Activated CD4-positive, alpha-beta memory T cell treated with anti-CD3 and anti-CD28 coated beads for 36 hours (primary cell): ENCODE data around the gene ATCAY. TPM values are rescaled to one million over a fixed set of nuclear protein-coding genes. Genes with fewer than 3 reads are reported as not detected.
"Not testable (repeated sequence)": the region's sequence is repeated elsewhere in the genome, so short reads cannot be mapped to it uniquely, and the experiment has no call there.

Source experiments
- CTCF ChIA-PET: fragments of 350-600 bp; sonication (Branson Sonifier 250); formaldehyde crosslinking; loops from one replicate; lab custom pipeline; 2021; ENCODE audit warnings: antibody characterized with exemption, inconsistent platforms; lab: Charles Lee
- POLR2A ChIA-PET: fragments of 350-600 bp; sonication (Branson Sonifier 250); formaldehyde crosslinking; loops from one replicate; lab custom pipeline; 2021; ENCODE audit warnings: antibody characterized with exemption; lab: Charles Lee
- DNase-seq: peaks from one replicate; pipeline ENCODE4 v3.0.0-alpha.2; 2020
- H3K27ac Mint-ChIP-seq: one replicate; pipeline ENCODE4 v1.8.0; 2021; ENCODE audit warnings: mixed read lengths
- H3K27me3 Mint-ChIP-seq: one replicate; pipeline ENCODE4 v1.8.0; 2021; ENCODE audit warnings: mixed read lengths
- H3K36me3 Mint-ChIP-seq: one replicate; pipeline ENCODE4 v1.8.0; 2021; ENCODE audit warnings: mixed read lengths
- H3K4me1 Mint-ChIP-seq: one replicate; pipeline ENCODE4 v1.8.0; 2021; ENCODE audit warnings: low read depth, mixed read lengths
- H3K4me3 Mint-ChIP-seq: one replicate; pipeline ENCODE4 v1.8.0; 2021; ENCODE audit warnings: mild to moderate bottlenecking, mixed read lengths
- H3K9me3 Mint-ChIP-seq: one replicate; pipeline ENCODE4 v1.8.0; 2021; ENCODE audit warnings: mixed read lengths
- intact Hi-C: fragments of 100-400 bp; cut with micrococcal nuclease; formaldehyde crosslinking; loops from one replicate; pipeline ENCODE4 v1.15.1; 2023
- total RNA-seq, 2 experiments: library from RNA; stranded (reverse); gene quantifications; one replicate each; pipeline ENCODE4 v1.2.3, GENCODE V29; 2021

Gene ATCAY
- total RNA-seq, 2 experiments from 2014 or later, result not detected

DNA sequence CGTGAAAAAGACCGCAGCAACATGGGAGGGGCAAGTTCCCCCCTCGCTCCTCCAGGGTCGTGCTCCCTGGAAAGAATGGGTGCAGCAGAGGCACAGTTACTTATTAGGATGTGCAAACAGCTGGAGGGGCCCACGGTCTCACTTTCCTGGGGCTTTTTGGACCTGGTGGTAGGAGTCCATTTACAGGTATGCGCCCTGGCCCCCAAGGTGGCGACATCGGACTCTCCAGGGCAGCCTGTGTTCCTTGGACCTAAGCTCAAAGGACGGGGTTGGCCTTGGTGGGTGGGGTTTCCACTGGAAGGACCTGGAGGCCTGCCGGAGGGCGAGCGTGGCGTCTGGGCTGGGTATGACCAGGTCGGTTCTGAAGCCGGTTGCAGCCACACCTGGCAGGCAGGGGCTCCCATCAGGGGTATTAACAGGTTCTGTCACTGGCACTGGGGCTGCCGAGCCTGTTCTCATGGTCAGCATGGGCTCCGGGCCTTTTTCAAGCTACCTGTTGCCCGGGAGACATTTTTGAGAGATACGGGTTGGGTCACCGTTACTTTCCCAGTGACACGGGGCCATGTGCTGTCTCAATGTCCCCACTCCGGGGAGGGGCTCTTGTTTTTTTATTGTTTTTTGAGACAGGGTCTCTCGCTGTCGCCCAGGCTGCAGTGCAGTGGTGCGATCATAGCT lies 17.5 kb upstream of the ATCAY start:
- Mint-ChIP-seq H3K4me1 (no peaks in the 10 kb centered on the region), H3K36me3 (no peaks in the 10 kb centered on the region), H3K27me3 (peaks cover 13% of the 10 kb centered on the region), H3K4me3 (no peak overlapping the region), H3K27ac (no peak overlapping the region), H3K9me3 (no peaks in the 10 kb centered on the region)
- CTCF ChIA-PET, result interaction anchor here (1.0 kb wide), 1 partner anchor 11 kb away, joined by 5 read pairs; no protein-coding TSS in a partner anchor
- no peak for DNase-seq
- intact Hi-C loops, result no loop called here
- POLR2A ChIA-PET, result no interaction called here

DNA sequence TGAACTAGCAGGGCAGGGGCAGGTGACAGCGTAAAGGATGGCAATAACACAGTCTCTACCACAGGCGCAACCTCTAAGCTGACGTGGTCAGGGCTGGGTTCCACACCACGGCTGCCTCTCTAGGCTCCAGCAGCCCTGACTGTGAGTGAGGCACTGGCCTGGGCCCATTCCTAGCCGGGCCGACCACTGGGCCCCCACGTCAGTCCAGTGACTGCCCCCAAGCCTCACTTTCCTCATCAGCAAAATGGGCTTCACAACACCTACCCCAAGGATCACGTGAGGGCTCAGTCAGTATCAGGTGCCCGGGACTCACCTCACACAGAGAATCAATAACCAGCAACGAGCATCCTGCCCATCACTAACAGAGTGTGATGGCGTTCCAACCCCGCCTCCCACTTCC lies 16.8 kb upstream of the ATCAY start:
- peaks cover 17% of the 10 kb centered on the region for H3K27me3 Mint-ChIP-seq
- no peaks in the 10 kb centered on the region for H3K4me1 Mint-ChIP-seq
- no peak overlapping the region for H3K4me3 Mint-ChIP-seq
- CTCF ChIA-PET, result no interaction called here
- intact Hi-C loops, result no loop called here
- H3K9me3 Mint-ChIP-seq, result no peaks in the 10 kb centered on the region
- POLR2A ChIA-PET, result no interaction called here
- H3K36me3 Mint-ChIP-seq, result no peaks in the 10 kb centered on the region
- no peak for DNase-seq
- H3K27ac Mint-ChIP-seq, result no peak overlapping the region

GRCh38 chr19:3866910-3867638 lies 13.4 kb upstream of the ATCAY start:
- Mint-ChIP-seq H3K36me3 (peaks cover 2% of the 10 kb centered on the region), H3K4me1 (no peaks in the 10 kb centered on the region), H3K27ac (no peak overlapping the region), H3K9me3 (peaks cover 4% of the 10 kb centered on the region), H3K27me3 (peaks cover 30% of the 10 kb centered on the region), H3K4me3 (no peak overlapping the region)
- intact Hi-C loops, result no loop called here
- ChIA-PET POLR2A (no interaction called here), CTCF (no interaction called here)
- no peak for DNase-seq

DNA sequence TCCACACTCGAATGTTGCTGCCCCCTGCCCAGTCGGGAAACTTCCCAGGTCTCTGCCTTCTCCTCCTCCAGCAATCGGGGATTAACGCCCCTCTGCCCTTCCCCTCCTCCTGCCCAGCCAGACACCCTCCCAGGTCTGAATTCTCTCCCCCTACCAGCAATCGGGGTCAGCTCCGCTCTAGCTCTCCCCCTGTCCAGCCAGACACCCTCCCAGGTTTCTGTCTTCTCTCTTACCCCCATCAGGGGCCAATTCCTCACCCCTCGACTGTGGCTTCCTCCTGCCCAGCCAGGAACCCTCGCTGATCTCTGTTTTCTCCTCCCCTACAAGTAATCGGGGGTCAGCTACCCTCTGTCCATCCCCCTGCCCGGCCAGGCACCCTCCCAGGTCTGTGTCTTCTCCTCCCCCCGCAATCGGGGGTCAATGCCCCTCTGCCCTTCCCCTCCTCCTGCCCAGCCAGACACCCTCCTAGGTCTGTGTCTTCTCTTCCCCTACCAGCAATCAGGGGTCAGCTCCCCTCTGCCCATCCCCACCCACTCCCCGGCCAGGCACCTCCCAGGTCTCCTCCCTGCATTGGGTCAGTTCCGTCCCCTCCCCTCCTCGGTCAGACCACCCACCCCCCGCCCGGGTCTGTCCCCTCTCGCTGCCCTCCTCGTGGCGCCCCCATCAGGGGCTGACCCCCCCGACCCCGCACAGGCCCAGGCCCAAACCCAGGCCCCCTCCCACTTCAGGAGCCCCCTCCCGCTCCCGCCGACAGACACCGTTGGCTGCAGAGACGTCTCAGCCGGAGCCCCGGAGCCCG lies 12.3 kb upstream of the ATCAY start:
- H3K36me3 Mint-ChIP-seq, result peaks cover 2% of the 10 kb centered on the region

GRCh38 chr19:3868770-3869456 lies 11.6 kb upstream of the ATCAY start, which contains the start of gene ZFR2:
TSS of gene ZFR2 (minus strand) at chr19:3869038. CDS start at chr19:3869017, 21 bp downstream.
- H3K4me3 Mint-ChIP-seq, result no peak within 1 kb of the TSS
- peaks cover 4% of the 10 kb centered on the region for H3K9me3 Mint-ChIP-seq
- peaks cover 33% of the 10 kb centered on the region for H3K27me3 Mint-ChIP-seq
- no peak within 1 kb of the TSS for H3K27ac Mint-ChIP-seq
- POLR2A ChIA-PET, result no interaction called here
- peak; percentile 30 for DNase-seq
- peaks cover 2% of the 10 kb centered on the region for H3K36me3 Mint-ChIP-seq
- intact Hi-C loops, result no loop called here
- H3K4me1 Mint-ChIP-seq, result no peaks in the 10 kb centered on the region
- CTCF ChIA-PET, result no interaction called here

More for the DNA sequence above, 12.3 kb upstream of the ATCAY start:
- Mint-ChIP-seq H3K27me3 (peaks cover 33% of the 10 kb centered on the region), H3K4me1 (no peaks in the 10 kb centered on the region), H3K4me3 (no peak overlapping the region), H3K27ac (no peak overlapping the region), H3K9me3 (peaks cover 4% of the 10 kb centered on the region)
- POLR2A ChIA-PET, result no interaction called here
- intact Hi-C loops, result no loop called here
- DNase-seq, result no peak
- CTCF ChIA-PET, result no interaction called here

DNA sequence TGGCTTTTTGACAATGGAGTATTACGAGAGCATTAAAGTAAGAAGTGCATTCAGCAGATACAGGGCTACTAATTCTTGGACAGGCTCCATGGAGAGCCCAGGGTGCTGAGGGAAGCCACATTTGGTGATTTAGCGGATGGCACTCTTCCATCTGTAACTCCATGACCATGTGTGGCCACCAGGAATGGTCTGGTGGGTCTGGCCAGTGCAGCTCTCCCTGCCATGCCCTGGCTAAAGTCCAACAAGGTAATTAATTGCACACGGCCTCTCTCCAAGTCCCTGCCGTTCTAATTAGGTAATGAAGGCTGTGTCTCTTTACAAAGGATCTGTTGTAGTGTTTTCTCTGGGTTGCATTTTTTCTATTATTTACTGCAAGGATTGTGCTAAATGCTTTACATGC lies 7.3 kb upstream of the ATCAY start:
- H3K4me1 Mint-ChIP-seq, result no peaks in the 10 kb centered on the region
- no peak overlapping the region for H3K27ac Mint-ChIP-seq
- CTCF ChIA-PET, result no interaction called here
- DNase-seq, result no peak
- no peak overlapping the region for H3K4me3 Mint-ChIP-seq
- POLR2A ChIA-PET, result interaction anchor here (0.6 kb wide), 1 partner anchor 1561 kb away, joined by 3 read pairs; no protein-coding TSS in a partner anchor
- peaks cover 23% of the 10 kb centered on the region for H3K27me3 Mint-ChIP-seq
- H3K9me3 Mint-ChIP-seq, result peaks cover 4% of the 10 kb centered on the region
- intact Hi-C loops, result no loop called here
- peaks cover 2% of the 10 kb centered on the region for H3K36me3 Mint-ChIP-seq

GRCh38 chr19:3874695-3875094 lies 5.8 kb upstream of the ATCAY start:
- intact Hi-C loops, H3K9me3 Mint-ChIP-seq, H3K36me3 Mint-ChIP-seq, DNase-seq, H3K4me1 Mint-ChIP-seq, POLR2A ChIA-PET, H3K4me3 Mint-ChIP-seq, H3K27ac Mint-ChIP-seq: not testable (repeated sequence)
- H3K27me3 Mint-ChIP-seq, result peaks cover 17% of the 10 kb centered on the region
- CTCF ChIA-PET, result interaction anchor here (1.2 kb wide), 1 partner anchor 265 kb away, joined by 3 read pairs; no protein-coding TSS in a partner anchor

GRCh38 chr19:3879656-3880055 lies 829 bp upstream of the ATCAY start:
- Mint-ChIP-seq H3K9me3 (no peaks in the 10 kb centered on the region), H3K36me3 (no peaks in the 10 kb centered on the region), H3K27ac (no peak overlapping the region), H3K4me1 (peaks cover 13% of the 10 kb centered on the region), H3K27me3 (peaks cover 31% of the 10 kb centered on the region), H3K4me3 (no peak overlapping the region)
- intact Hi-C loops, result no loop called here
- CTCF ChIA-PET, result interaction anchor here (0.6 to 1.1 kb wide), 2 partner anchors 22 to 57 kb away, joined by 3 read pairs; no protein-coding TSS in a partner anchor
- DNase-seq, result peak; percentile 18
- POLR2A ChIA-PET, result no interaction called here

GRCh38 chr19:3881272-3882040 lies 971 bp downstream of the ATCAY start:
- no peaks in the 10 kb centered on the region for H3K9me3 Mint-ChIP-seq
- H3K4me3 Mint-ChIP-seq, result no peak overlapping the region
- ChIA-PET CTCF (no interaction called here), POLR2A (no interaction called here)
- DNase-seq, result no peak
- H3K27ac Mint-ChIP-seq, result no peak overlapping the region
- peaks cover 13% of the 10 kb centered on the region for H3K4me1 Mint-ChIP-seq
- H3K36me3 Mint-ChIP-seq, result no peaks in the 10 kb centered on the region
- peaks cover 29% of the 10 kb centered on the region for H3K27me3 Mint-ChIP-seq
- intact Hi-C loops, result no loop called here

GRCh38 chr19:3882041-3882384 lies 1.5 kb downstream of the ATCAY start:
- CTCF ChIA-PET, result no interaction called here
- H3K4me3 Mint-ChIP-seq, result no peak overlapping the region
- H3K27ac Mint-ChIP-seq, result no peak overlapping the region
- H3K27me3 Mint-ChIP-seq, result peaks cover 28% of the 10 kb centered on the region
- intact Hi-C loops, result no loop called here
- POLR2A ChIA-PET, result no interaction called here
- DNase-seq, result no peak
- H3K36me3 Mint-ChIP-seq, result no peaks in the 10 kb centered on the region
- H3K9me3 Mint-ChIP-seq, result no peaks in the 10 kb centered on the region
- peaks cover 13% of the 10 kb centered on the region for H3K4me1 Mint-ChIP-seq

DNA sequence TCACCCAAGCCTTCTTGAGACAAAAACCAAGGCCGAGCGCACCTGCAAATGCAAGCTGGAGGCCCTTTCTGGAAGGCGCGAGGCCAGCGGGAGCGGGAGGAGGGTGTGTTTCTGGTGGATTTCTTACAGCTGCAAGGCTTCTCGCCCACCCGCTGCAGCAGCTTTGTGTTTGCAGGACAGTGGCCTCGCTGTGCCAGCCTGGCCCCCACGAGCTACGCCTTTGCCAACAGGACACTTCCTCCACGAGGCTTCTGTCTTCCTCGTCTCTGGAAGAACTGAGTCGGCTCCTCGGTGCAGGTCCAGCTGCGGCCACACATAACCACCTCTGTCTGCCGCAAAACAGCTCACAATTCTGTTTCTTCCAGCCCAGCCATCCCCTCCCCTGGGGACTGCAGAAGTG lies 10.1 kb downstream of the ATCAY start:
- H3K36me3 Mint-ChIP-seq, result no peaks in the 10 kb centered on the region
- no peaks in the 10 kb centered on the region for H3K4me1 Mint-ChIP-seq
- no peak for DNase-seq
- ChIA-PET CTCF (interaction anchor here (1.6 kb wide), 1 partner anchor 69 kb away, joined by 5 read pairs; no protein-coding TSS in a partner anchor), POLR2A (no interaction called here)
- no peak overlapping the region for H3K4me3 Mint-ChIP-seq
- H3K27ac Mint-ChIP-seq, result no peak overlapping the region
- intact Hi-C loops, result no loop called here
- peaks cover 2% of the 10 kb centered on the region for H3K27me3 Mint-ChIP-seq
- H3K9me3 Mint-ChIP-seq, result no peaks in the 10 kb centered on the region
